ENCODE results near the gene ADAMTS14.

DNA sequence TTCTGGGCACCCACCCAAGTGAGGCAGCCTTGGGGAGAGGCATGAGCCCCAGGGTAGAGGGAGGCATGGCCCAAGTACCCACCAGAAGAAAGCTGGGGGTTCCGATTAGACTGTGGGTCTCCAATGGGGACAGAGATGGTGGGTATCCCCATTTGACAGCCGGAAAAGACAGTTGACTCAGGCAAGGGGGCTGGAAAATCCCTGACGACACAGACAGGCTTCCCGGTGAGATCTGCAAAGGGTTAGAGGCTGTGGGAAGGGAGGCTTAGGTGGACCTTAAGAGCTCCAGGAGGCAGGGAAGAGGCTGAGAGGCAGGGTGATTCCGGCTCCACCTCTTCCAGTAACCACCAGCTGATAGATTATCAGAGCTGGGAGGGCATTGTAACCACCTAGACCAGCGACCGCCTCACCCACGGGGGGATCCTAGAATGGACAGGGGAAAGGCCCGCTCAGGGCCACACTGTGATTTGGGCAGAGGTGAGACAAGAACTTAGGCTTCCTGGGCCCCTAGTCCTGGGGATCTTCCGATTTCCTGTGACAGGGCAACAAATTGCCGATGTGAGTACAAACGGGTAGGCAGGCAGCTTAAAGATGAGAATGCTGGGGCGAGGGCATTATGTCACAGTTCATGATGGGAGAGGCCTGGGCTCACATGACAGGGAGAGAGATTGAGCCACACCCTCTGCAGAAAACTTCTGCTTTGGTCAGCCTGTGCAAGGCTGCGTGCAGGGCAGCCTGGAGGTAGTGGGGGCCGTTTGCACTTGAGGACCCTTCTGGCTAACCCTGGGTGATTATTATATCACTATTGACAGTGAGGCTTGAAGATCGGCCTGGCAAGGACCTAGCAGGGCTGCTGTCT is 107.4 kb downstream of the ADAMTS14 start:
- no peak for TF ChIP-seq POLR2A (IDR thresholded peaks at IDR 0.05)
- TF ChIP-seq, protein P1, sequence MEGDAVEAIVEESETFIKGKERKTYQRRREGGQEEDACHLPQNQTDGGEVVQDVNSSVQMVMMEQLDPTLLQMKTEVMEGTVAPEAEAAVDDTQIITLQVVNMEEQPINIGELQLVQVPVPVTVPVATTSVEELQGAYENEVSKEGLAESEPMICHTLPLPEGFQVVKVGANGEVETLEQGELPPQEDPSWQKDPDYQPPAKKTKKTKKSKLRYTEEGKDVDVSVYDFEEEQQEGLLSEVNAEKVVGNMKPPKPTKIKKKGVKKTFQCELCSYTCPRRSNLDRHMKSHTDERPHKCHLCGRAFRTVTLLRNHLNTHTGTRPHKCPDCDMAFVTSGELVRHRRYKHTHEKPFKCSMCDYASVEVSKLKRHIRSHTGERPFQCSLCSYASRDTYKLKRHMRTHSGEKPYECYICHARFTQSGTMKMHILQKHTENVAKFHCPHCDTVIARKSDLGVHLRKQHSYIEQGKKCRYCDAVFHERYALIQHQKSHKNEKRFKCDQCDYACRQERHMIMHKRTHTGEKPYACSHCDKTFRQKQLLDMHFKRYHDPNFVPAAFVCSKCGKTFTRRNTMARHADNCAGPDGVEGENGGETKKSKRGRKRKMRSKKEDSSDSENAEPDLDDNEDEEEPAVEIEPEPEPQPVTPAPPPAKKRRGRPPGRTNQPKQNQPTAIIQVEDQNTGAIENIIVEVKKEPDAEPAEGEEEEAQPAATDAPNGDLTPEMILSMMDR (IDR thresholded peaks at IDR 0.05): no peak

Measured in adrenal gland (tissue), 5 donors.